Activated B cell treated with CpG ODN at 0.5 μM for 24 hours (primary cell): ENCODE results near the gene KIFBP. TPM values are rescaled to one million over a fixed set of nuclear protein-coding genes. Genes with fewer than 3 reads are reported as not detected.

ENCODE experiments used
- ATAC-seq: fragments of 200-7000 bp; cut with Tn5 transposase; one replicate; pipeline ENCODE4 v1.10.0; 2021; ENCODE audit warnings: low read depth, mild to moderate bottlenecking, moderate library complexity
- CTCF ChIA-PET: fragments of 350-600 bp; sonication (Branson Sonifier 250); formaldehyde crosslinking; loops from one replicate; lab custom pipeline; 2021; ENCODE audit warnings: antibody characterized with exemption; lab: Charles Lee
- POLR2A ChIA-PET: fragments of 350-600 bp; sonication (Branson Sonifier 250); formaldehyde crosslinking; loops from one replicate; lab custom pipeline; 2021; ENCODE audit warnings: antibody characterized with exemption; lab: Charles Lee
- DNase-seq: peaks from one replicate; pipeline ENCODE4 v3.0.0; 2022
- H3K27ac Mint-ChIP-seq: one replicate; pipeline ENCODE4 v1.8.0; 2020; ENCODE audit warnings: mixed read lengths
- H3K27me3 Mint-ChIP-seq: one replicate; pipeline ENCODE4 v1.8.0; 2021; ENCODE audit warnings: mixed read lengths
- H3K36me3 Mint-ChIP-seq: one replicate; pipeline ENCODE4 v1.8.0; 2021; ENCODE audit warnings: low read depth, mixed read lengths
- H3K4me1 Mint-ChIP-seq: one replicate; pipeline ENCODE4 v1.8.0; 2021; ENCODE audit warnings: mixed read lengths
- H3K4me3 Mint-ChIP-seq: one replicate; pipeline ENCODE4 v1.8.0; 2020; ENCODE audit warnings: mild to moderate bottlenecking, mixed read lengths
- H3K9me3 Mint-ChIP-seq: one replicate; pipeline ENCODE4 v1.8.0; 2020; ENCODE audit warnings: mixed read lengths
- intact Hi-C: fragments of 100-400 bp; cut with micrococcal nuclease; formaldehyde crosslinking; loops from one replicate; pipeline ENCODE4 v1.15.1; 2024
- total RNA-seq: library from RNA; stranded (reverse); gene quantifications from 2 replicates; pipeline ENCODE4 v1.2.3, GENCODE V29; 2022
- TF ChIP-seq, protein P1 (sequence below): fragments of 200-600 bp; IDR thresholded peaks from one replicate; pipeline ENCODE4 v1.8.0; 2022; ENCODE audit warnings: antibody characterized with exemption, mild to moderate bottlenecking

KIFBP gene
- total RNA-seq, 1 donor from 2014 or later: 7.7 TPM

DNA sequence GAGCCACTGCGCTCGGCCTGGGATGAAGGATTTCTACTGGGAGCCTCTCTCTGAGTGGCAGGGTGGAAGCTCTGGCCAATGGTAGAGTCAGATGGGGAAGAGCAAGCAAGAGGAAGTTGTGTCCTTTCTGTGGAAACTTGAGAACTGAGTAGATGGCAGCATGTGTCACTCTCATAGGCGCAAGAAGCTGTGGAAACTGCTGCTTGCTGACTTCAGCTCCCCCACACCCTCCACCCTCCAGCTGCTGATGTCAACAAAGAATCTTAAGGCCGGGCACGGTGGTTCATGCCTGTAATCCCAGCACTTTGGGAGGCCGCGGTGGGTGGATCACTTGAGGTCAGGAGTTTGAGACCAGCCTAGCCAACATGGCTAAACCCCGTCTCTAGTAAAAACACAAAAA, 59.5 kb downstream of the KIFBP start:
- H3K27ac Mint-ChIP-seq: no peak overlapping the region
- H3K9me3 Mint-ChIP-seq: no peaks in the 10 kb centered on the region
- H3K4me1 Mint-ChIP-seq: peaks cover 41% of the 10 kb centered on the region
- TF ChIP-seq, protein P1, sequence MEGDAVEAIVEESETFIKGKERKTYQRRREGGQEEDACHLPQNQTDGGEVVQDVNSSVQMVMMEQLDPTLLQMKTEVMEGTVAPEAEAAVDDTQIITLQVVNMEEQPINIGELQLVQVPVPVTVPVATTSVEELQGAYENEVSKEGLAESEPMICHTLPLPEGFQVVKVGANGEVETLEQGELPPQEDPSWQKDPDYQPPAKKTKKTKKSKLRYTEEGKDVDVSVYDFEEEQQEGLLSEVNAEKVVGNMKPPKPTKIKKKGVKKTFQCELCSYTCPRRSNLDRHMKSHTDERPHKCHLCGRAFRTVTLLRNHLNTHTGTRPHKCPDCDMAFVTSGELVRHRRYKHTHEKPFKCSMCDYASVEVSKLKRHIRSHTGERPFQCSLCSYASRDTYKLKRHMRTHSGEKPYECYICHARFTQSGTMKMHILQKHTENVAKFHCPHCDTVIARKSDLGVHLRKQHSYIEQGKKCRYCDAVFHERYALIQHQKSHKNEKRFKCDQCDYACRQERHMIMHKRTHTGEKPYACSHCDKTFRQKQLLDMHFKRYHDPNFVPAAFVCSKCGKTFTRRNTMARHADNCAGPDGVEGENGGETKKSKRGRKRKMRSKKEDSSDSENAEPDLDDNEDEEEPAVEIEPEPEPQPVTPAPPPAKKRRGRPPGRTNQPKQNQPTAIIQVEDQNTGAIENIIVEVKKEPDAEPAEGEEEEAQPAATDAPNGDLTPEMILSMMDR: no peak
- intact Hi-C loops: no loop called here
- no peaks in the 10 kb centered on the region for H3K27me3 Mint-ChIP-seq
- no peak overlapping the region for H3K4me3 Mint-ChIP-seq
- POLR2A ChIA-PET: no interaction called here
- H3K36me3 Mint-ChIP-seq: no peaks in the 10 kb centered on the region
- DNase-seq (no peak), ATAC-seq (no peak)
- CTCF ChIA-PET: no interaction called here

DNA sequence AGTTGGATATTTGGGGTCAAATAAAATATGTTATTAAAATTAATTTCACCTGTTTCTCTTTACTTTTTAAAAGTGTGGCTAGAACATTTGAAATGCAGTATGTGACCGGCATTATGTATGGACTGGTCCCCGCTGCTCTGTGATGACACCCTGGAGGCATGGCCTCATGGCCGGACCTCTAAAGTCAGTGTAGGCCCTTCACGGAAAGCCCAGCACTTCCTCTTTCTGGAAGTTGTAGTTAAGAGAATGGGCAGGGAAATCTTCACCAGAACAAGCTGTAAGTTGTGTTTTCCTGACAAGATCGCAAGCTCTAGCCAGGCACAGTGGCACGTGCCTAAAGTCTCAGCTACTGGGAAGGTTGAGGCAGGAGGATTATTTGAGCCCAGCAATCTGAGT, 61.0 kb downstream of the KIFBP start:
- CTCF ChIA-PET: no interaction called here

DNA sequence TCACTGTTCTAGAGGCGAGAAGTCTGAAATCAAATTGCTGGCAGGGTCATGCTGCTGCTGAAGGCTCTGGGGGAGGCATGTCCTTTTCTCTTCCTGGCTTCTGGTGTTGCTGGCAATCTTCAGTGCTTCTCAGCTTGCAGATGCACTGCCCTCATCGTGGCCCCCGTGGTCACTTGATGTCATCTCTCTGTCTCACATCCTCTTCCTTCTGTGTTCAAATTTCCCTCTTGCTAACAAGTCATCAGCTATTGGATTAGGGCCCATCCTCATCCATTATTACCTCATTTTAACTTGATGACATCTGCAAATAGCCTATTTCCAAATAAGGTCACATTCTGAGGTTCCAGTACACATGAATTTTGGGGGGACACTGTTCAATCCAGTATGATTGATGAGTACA, 62.7 kb downstream of the KIFBP start:
- ChIA-PET CTCF (no interaction called here), POLR2A (interaction anchor here (1.1 to 1.3 kb wide), 2 partner anchors 15 to 36 kb away, joined by 3 to 5 read pairs; partner anchors contain the start of gene SRGN)
- Mint-ChIP-seq H3K9me3 (no peaks in the 10 kb centered on the region), H3K4me1 (peaks cover 27% of the 10 kb centered on the region), H3K27me3 (no peaks in the 10 kb centered on the region), H3K36me3 (no peaks in the 10 kb centered on the region), H3K27ac (no peak overlapping the region), H3K4me3 (no peak overlapping the region)
- TF ChIP-seq, protein P1: no peak
- DNase-seq (no peak), ATAC-seq (peak; percentile 65)
- intact Hi-C loops: no loop called here

More for the DNA sequence above, 61.0 kb downstream of the KIFBP start:
- H3K36me3 Mint-ChIP-seq: no peaks in the 10 kb centered on the region
- POLR2A ChIA-PET: no interaction called here
- ATAC-seq (no peak), DNase-seq (no peak)
- H3K9me3 Mint-ChIP-seq: no peaks in the 10 kb centered on the region
- TF ChIP-seq, protein P1: no peak
- peaks cover 33% of the 10 kb centered on the region for H3K4me1 Mint-ChIP-seq
- no peaks in the 10 kb centered on the region for H3K27me3 Mint-ChIP-seq
- H3K4me3 Mint-ChIP-seq: no peak overlapping the region
- intact Hi-C loops: no loop called here
- no peak overlapping the region for H3K27ac Mint-ChIP-seq

DNA sequence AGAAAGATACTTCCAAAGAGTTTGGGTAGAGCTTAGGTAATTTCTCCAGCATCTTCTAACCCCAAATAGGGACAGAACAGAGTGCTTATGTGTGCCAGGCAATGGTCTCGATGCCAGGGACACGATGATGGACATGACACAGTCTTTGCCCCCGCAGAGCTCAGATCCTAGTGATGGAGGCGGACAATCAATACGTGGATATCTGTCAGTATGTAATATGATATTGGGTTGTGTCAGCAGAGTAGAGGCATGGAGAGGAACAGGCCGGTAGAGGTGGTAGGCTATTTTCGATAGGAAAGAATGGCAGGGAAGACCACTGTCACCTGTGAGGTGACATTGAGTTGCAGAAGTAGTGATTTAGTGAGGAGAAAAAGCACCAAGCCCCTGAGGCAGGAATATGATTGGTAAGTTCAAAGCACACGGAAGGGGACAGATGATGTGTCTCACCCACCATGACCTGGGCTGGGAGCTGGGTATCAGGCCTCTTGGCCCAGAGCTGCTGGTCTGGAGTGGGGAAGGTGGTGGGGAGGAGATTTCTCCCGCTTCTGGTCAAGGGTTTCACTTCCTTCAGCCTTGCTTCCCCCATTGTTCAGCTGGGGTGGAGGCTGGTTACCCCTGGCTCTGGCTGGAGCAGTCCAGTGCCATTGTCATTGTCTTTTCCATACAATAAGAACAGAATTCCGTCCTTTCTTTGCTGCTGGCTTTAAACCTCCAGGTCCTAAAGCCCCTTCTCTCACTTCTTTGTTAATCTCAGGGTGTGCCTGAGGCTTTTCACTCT, 63.3 kb downstream of the KIFBP start:
- TF ChIP-seq, protein P1: no peak
- ChIA-PET CTCF (no interaction called here), POLR2A (interaction anchor here (1.1 to 1.3 kb wide), 2 partner anchors 14 to 36 kb away, joined by 3 to 5 read pairs; partner anchors contain the start of gene SRGN)
- DNase-seq (no peak), ATAC-seq (no peak)
- Mint-ChIP-seq H3K27ac (no peak overlapping the region), H3K9me3 (no peaks in the 10 kb centered on the region), H3K27me3 (no peaks in the 10 kb centered on the region), H3K4me1 (peaks cover 27% of the 10 kb centered on the region), H3K4me3 (no peak overlapping the region), H3K36me3 (no peaks in the 10 kb centered on the region)
- intact Hi-C loops: no loop called here

DNA sequence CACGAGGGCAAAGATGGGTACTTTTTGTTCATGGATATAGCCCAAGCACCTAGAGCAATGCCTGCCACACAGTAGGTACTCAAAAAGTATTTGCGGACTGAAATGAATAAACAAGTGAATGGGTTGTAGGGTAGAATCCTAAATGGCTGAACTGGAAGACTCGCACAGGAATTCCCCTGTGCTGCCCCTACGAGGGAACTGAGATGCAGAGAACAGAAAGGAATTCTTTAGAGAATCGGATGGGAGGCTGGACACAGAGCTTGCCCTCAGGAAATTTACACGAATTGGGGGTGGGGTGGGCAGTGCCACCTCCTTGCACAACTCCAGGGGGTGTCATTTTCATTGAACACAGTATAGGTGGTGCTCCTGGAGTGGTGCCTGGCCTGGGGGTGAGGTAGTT, 64.1 kb downstream of the KIFBP start:
- TF ChIP-seq, protein P1: no peak
- POLR2A ChIA-PET: no interaction called here
- Mint-ChIP-seq H3K9me3 (no peaks in the 10 kb centered on the region), H3K27me3 (no peaks in the 10 kb centered on the region), H3K36me3 (no peaks in the 10 kb centered on the region), H3K4me3 (no peak overlapping the region), H3K4me1 (peaks cover 33% of the 10 kb centered on the region), H3K27ac (no peak overlapping the region)
- intact Hi-C loops: no loop called here
- DNase-seq (no peak), ATAC-seq (no peak)
- CTCF ChIA-PET: no interaction called here
